Nephron (organoid): ENCODE data around the gene CIC.
A peak's percentile ranks its signal among the peaks of the same experiment; 100 is the strongest.
"Not testable (repeated sequence)": the region's sequence is repeated elsewhere in the genome, so short reads cannot be mapped to it uniquely, and the experiment has no call there.

Source experiments
- H3K27ac Mint-ChIP-seq, 3 experiments: 2 replicates each; pipeline ENCODE4 v1.8.0; 2020; ENCODE audit warnings: mixed read lengths in 3 of 3, mild to moderate bottlenecking in 2 of 3, moderate library complexity in 1 of 3
- H3K27me3 Mint-ChIP-seq: 2 replicates; pipeline ENCODE4 v1.8.0; 2021; ENCODE audit warnings: low read depth, mild to moderate bottlenecking, moderate library complexity, mixed read lengths
- H3K36me3 Mint-ChIP-seq: 2 replicates; pipeline ENCODE4 v1.8.0; 2020; ENCODE audit warnings: low read depth, mixed read lengths
- H3K4me1 Mint-ChIP-seq: 2 replicates; pipeline ENCODE4 v1.8.0; 2020; ENCODE audit warnings: mixed read lengths
- H3K4me3 Mint-ChIP-seq, 3 experiments: 2 replicates each; pipeline ENCODE4 v1.8.0; 2020; ENCODE audit warnings: mild to moderate bottlenecking in 3 of 3, mixed read lengths in 3 of 3, moderate library complexity in 2 of 3
- H3K9me3 Mint-ChIP-seq: 2 replicates; pipeline ENCODE4 v1.8.0; 2020; ENCODE audit warnings: mixed read lengths
- TF ChIP-seq, protein P1 (sequence below), 3 experiments: fragments of 200-600 bp; sonication (generic); IDR thresholded peaks; one replicate each; pipeline ENCODE4 v1.5.0; 2021; ENCODE audit warnings: antibody characterized with exemption in 3 of 3; ENCODE audit not compliant: unreplicated experiment in 3 of 3

CIC gene

DNA sequence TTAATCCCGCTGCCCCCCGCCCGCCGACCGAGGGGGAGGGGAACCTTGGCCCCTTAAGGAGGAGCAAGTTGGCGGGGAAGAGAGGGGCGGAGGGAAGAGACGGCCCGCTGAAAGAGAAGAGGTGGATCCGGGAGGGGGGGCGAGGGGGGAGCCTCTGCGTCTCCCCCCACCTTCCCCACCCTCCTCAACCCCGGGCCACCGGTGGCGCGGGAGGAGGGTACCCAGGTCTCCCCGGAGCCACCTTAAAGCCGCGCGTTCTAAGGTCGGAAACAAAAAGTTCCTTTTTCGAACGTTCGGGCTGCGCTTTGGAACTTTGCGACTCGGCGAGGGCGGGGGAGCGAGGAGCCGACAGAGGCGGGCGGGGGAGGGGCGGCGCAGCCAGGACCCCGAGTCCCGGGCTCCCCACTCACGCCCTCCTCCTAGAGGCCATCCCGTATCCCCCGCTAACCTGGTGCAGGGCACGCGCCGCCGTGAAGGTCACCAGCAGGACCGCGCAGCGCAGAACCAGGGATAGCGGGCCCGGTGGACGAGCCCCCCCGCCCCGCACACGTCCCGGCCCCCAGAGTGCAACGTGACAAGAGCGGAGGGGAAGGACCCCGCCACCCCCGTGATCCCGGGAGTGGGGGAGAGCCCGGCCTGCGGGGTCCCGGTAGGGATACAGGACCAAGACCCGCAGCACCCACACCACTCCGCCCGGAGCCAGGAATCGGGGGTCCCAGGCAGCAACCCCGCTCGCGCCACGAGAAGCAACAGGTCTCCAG lies 14.8 kb upstream of the CIC start:
- Mint-ChIP-seq H3K27ac (peak overlapping the region in 2 of 3 experiments; percentile 44 to 94), H3K9me3 (no peaks in the 10 kb centered on the region), H3K4me1 (peaks cover 16% of the 10 kb centered on the region), H3K27me3 (no peaks in the 10 kb centered on the region), H3K4me3 (peak overlapping the region; percentile 78 to 83 (median 83)), H3K36me3 (peaks cover 9% of the 10 kb centered on the region)
- TF ChIP-seq, protein P1, sequence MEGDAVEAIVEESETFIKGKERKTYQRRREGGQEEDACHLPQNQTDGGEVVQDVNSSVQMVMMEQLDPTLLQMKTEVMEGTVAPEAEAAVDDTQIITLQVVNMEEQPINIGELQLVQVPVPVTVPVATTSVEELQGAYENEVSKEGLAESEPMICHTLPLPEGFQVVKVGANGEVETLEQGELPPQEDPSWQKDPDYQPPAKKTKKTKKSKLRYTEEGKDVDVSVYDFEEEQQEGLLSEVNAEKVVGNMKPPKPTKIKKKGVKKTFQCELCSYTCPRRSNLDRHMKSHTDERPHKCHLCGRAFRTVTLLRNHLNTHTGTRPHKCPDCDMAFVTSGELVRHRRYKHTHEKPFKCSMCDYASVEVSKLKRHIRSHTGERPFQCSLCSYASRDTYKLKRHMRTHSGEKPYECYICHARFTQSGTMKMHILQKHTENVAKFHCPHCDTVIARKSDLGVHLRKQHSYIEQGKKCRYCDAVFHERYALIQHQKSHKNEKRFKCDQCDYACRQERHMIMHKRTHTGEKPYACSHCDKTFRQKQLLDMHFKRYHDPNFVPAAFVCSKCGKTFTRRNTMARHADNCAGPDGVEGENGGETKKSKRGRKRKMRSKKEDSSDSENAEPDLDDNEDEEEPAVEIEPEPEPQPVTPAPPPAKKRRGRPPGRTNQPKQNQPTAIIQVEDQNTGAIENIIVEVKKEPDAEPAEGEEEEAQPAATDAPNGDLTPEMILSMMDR (IDR thresholded peaks at IDR 0.05; ENCODE audit: unreplicated experiment in 3 of 3) = no peak

DNA sequence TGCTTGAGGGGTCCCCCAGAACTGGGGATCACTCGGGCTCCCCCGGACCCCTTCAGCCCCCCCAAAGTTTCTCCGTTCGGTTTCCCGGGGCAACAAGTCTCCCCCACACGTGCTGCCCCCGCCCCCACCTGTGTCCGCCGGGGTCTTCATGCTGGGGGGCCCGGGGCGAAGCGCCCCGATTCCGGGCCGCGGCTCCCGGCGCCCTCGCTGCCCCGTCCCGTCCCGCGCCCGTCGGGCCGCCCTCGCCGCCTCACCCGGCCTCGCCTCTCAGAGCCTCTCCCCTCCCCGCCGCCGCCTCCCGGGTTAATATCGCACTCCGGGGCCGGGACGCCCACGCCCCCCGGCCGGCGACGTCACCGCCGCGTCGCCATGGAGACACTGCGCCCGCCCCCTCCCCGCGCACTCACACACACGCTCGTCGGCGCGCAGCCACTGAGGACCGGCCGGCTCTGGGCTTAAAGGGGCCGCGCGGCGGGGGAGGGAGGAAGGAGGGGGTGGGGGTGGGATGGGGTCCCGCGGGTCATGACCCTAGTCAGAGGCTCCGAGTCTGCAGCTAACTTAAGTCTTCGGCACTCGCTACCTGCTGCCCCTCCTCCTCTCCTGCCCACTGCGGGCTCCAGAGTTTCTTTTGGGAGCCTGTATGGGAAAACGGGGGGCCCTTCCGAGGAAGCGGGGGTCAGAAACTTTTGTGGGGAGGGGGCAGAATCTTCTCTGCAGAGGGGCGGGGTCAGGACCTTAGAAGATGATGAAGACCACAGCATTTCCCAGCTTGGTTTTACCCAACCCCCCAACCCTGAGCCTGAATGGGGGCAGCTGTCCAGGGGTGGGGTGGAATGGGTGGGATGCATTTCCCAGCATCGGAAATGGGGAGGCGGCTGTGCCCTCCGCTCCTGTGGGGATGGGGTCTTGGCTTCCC lies 13.9 kb upstream of the CIC start, which contains the start of gene ERF:
ERF (minus strand) TSS at position 279 of the 916 bp plus-strand sequence; CDS start at position 150, 129 bp downstream.
- Mint-ChIP-seq H3K4me3 (peak within 1 kb of the TSS; percentile 83 to 87 (median 83)), H3K27ac (peak within 1 kb of the TSS; percentile 88 to 94 (median 88)), H3K36me3 (peaks cover 5% of the 10 kb centered on the region), H3K4me1 (peaks cover 16% of the 10 kb centered on the region), H3K9me3 (no peaks in the 10 kb centered on the region), H3K27me3 (no peaks in the 10 kb centered on the region)
- TF ChIP-seq, protein P1 (IDR thresholded peaks at IDR 0.05; ENCODE audit: unreplicated experiment in 3 of 3) = no peak

DNA sequence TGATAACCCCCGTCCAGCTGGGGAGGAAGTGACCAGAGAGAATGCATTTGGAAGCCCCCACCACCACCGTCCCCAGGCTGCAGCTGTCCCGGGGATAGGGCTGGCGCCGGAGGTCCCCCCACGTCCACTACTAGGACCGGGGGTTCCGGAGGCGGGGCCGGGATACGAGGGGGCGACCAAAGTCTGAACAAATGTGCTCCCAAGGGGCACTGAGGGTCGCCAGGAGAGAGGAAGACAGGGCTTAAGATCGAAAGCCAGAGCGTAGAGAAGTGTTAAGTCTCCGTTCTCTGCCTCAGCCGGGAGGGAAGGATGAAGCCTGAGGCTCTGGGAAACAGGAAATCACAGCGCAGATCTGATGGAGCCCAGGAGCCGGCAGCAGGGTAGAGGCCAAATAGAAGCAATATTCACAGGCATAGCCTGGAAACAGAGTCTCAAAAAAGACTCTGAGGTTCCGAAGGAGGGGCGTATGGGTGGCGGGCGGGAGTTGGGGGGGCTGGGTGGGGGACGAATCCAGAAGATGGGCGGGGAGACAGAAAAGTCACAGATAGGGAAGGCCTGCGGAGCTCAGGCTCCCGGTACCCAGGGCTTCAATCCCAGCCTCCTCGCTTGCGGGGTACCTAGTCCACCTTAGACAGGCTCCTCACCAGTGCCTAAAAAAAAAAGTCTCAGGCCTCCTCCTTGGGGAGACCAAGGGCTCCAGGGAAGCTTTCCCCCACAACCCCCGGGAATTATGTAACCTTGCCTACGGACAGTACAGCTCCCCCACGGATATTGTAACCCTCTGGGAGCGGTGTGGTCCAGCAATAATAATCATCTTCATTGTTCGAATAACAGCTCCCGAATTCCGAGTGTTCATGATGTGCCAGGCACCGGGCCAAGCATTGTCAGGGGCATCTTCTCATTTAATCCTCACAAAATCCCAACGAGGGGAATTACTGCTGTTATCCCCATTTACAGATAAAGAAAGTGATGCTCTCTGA lies 13.0 kb upstream of the CIC start:
- TF ChIP-seq, protein P1 (IDR thresholded peaks at IDR 0.05; ENCODE audit: unreplicated experiment in 3 of 3) = no peak
- Mint-ChIP-seq H3K4me1 (peaks cover 16% of the 10 kb centered on the region), H3K27me3 (no peaks in the 10 kb centered on the region), H3K36me3 (peaks cover 5% of the 10 kb centered on the region), H3K9me3 (no peaks in the 10 kb centered on the region), H3K27ac (peak overlapping the region; percentile 88 to 94 (median 88)), H3K4me3 (peak overlapping the region; percentile 83 to 87 (median 83))

DNA sequence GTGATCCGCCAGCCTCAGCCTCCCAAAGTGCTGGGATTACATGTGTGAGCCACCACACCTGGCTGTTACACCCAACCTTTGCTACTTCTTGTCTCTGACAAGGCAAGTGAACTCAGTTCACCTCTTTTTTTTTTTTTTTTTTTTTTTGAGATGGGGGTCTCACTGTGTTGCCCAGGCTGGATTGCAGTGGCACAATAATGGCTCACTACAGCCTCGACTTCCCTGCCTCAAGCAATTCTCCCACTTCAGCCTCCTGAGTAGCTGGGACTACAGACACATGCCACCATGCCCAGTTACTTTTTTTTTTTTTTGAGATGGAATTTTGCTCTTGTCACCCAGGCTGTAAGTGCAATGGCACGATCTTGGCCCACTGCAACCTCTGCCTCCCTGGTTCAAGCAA lies 11.2 kb upstream of the CIC start:
- not testable (repeated sequence) for H3K36me3 Mint-ChIP-seq, H3K4me1 Mint-ChIP-seq, H3K27ac Mint-ChIP-seq, H3K9me3 Mint-ChIP-seq, H3K27me3 Mint-ChIP-seq
- peak overlapping the region in 1 of 3 experiments; percentile 21 for H3K4me3 Mint-ChIP-seq

DNA sequence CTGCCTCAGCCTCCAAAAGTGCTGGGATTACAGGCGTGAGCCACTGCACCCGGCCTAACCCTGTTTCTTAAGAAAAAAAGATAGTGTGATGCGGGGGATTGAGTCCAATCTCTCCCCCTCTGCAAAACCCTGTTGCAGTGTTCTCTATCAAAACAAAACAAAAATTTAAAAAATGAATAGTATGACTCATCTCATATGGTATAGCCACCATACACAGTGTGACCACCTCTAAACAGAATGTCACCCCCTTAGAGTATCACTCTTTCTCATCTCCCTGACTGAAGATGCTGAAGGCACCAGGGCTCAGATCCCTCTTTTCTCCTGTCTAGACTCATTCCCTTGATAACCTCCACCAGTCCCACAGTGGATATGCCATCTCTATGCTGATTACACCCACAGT lies 7.3 kb upstream of the CIC start:
- Mint-ChIP-seq H3K4me1 (peaks cover 1% of the 10 kb centered on the region), H3K27me3 (no peaks in the 10 kb centered on the region), H3K36me3 (no peaks in the 10 kb centered on the region), H3K27ac (no peak overlapping the region), H3K4me3 (no peak overlapping the region), H3K9me3 (no peaks in the 10 kb centered on the region)
- TF ChIP-seq, protein P1 (IDR thresholded peaks at IDR 0.05; ENCODE audit: unreplicated experiment in 3 of 3) = no peak

DNA sequence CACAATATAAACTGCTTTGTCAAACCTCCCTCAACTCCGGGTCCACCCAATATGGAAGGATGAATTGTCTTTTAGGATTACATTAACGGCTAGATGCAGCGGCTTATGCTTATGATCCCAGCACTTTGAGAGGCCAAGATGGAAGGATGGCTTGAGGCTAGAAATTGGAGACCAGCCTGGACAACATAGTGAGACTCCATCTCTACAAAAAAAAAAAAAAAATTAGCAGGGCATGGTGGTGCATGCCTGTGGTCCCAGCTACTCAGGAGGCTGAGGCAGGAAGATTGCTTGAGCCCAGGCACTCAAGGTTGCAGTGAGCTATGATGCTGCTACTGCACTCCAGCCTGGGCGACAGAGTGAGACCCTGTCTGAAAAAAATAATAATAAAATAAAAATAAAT lies 2.9 kb upstream of the CIC start:
- Mint-ChIP-seq H3K4me1 (peaks cover 21% of the 10 kb centered on the region), H3K4me3 (peak overlapping the region in 2 of 3 experiments; percentile 9 to 31), H3K27ac (peak overlapping the region in 1 of 3 experiments; percentile 4)
- not testable (repeated sequence) for H3K27me3 Mint-ChIP-seq, H3K9me3 Mint-ChIP-seq, H3K36me3 Mint-ChIP-seq

DNA sequence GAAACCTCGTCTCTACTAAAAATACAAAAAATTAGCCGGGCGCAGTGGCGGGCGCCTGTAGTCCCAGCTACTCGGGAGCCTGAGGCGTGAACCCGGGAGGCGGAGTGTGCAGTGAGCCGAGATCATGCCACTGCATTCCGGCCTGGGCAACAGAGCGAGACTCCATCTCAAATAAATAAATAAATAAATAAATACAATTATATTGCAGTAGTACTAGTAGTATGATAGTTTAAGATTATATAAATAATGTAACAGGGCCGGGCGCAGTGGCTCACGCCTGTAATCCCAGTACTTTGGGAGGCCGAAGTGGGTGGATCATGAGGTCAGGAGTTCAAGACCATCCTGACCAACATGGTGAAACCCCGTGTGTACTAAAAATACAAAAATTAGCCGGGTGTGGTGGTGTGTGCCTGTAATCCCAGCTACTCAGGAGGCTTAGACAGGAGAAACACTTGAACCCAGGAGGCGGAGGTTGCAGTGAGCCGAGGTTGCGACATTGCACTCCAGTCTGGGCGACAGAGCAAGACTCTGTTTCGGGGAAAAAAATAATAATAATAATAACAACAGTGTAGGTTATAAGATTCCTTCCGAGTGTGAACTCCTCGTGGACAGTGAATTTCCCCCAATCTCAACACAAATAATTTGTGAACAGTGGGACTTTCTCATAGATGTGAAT lies 2.0 kb upstream of the CIC start:
- not testable (repeated sequence) for H3K27ac Mint-ChIP-seq, H3K27me3 Mint-ChIP-seq, H3K36me3 Mint-ChIP-seq, H3K9me3 Mint-ChIP-seq
- peaks cover 25% of the 10 kb centered on the region for H3K4me1 Mint-ChIP-seq
- H3K4me3 Mint-ChIP-seq = peak overlapping the region in 2 of 3 experiments; percentile 57 to 64
